Measurements from ENCODE around the gene ST7L.

- TF ChIP-seq CTCF (IDR thresholded peaks at IDR 0.05) (no peak), POLR2A (IDR thresholded peaks at IDR 0.05) (no peak)
Observed at GRCh38 chr1:112517646-112518045, 101.3 kb downstream of the ST7L start.

Data from uterus (tissue), 2 donors.